Thoracic aorta (tissue), 2 donors: ENCODE results near the gene SLCO2A1. TPM values are rescaled to one million over a fixed set of nuclear protein-coding genes. Genes with fewer than 3 reads are reported as not detected.

Source experiments
- ATAC-seq: fragments of 150-250 bp; one replicate; pipeline ENCODE4 v1.8.0; 2017; ENCODE audit warnings: low read depth; ENCODE audit not compliant: insufficient number of reproducible peaks, low FRiP score
- DNase-seq: peaks from one replicate; pipeline ENCODE4 v3.0.0-alpha.2; 2020; ENCODE audit warnings: low spot score
- H3K27ac ChIP-seq, 2 donors: fragments of 200-600 bp; sonication (generic); 1 replicate in 1 of 2; 2 replicates in 1 of 2; pipeline ENCODE4 v1.5.1; 2016; ENCODE audit warnings: mild to moderate bottlenecking in 2 of 2, moderate library complexity in 2 of 2
- H3K27me3 ChIP-seq: fragments of 200-600 bp; sonication (generic); replicated peaks from 2 replicates; pipeline ENCODE4 v1.6.0; 2016; ENCODE audit warnings: mild to moderate bottlenecking; ENCODE audit not compliant: insufficient read depth
- H3K36me3 ChIP-seq: fragments of 200-600 bp; sonication (generic); one replicate; pipeline ENCODE4 v1.5.1; 2016
- H3K4me1 ChIP-seq, 2 donors: fragments of 200-600 bp; sonication (generic); 1 replicate in 1 of 2; 2 replicates in 1 of 2; pipeline versions ENCODE4 v1.5.1 to v1.6.0; 2016; ENCODE audit warnings: low read depth in 2 of 2, mild to moderate bottlenecking in 1 of 2; ENCODE audit not compliant: control insufficient read depth in 1 of 2
- H3K4me3 ChIP-seq: fragments of 200-600 bp; sonication (generic); 2 replicates; pipeline ENCODE4 v1.5.1; 2016; ENCODE audit warnings: mild to moderate bottlenecking
- H3K9me3 ChIP-seq: fragments of 200-600 bp; sonication (generic); 2 replicates; pipeline ENCODE4 v1.5.1; 2016
- CTCF ChIP-seq: fragments of 200-600 bp; sonication (generic); IDR thresholded peaks from one replicate; pipeline ENCODE4 v1.5.1; 2019; ENCODE audit warnings: antibody characterized with exemption
- total RNA-seq, 2 donors: library from RNA; depleted of rRNA; stranded (reverse); fragments of >200 nt; gene quantifications; one replicate each; pipeline versions ENCODE4 v1.1.0 to v1.2.3, GENCODE V29; 2016

Gene SLCO2A1
- total RNA-seq, 2 donors from 2014 or later: 7.9 to 115 TPM

- ATAC-seq (no peak), DNase-seq (no peak)
- H3K4me3 ChIP-seq: no peak overlapping the region
- no peak overlapping the region for H3K27ac ChIP-seq
- H3K27me3 ChIP-seq: no peaks in the 10 kb centered on the region
- no peaks in the 10 kb centered on the region for H3K36me3 ChIP-seq
- no peak for TF ChIP-seq CTCF
- H3K9me3 ChIP-seq: no peaks in the 10 kb centered on the region
- no peaks in the 10 kb centered on the region for H3K4me1 ChIP-seq
Measured at GRCh38 chr3:133884887-133885711, 144.6 kb downstream of the SLCO2A1 start.

- Histone ChIP-seq H3K4me1 (no peaks in the 10 kb centered on the region), H3K27ac (no peak overlapping the region), H3K36me3 (no peaks in the 10 kb centered on the region), H3K4me3 (no peak overlapping the region), H3K9me3 (no peaks in the 10 kb centered on the region), H3K27me3 (no peaks in the 10 kb centered on the region)
- ATAC-seq: no peak
- no peak for TF ChIP-seq CTCF
- DNase-seq: no peak
Measured at GRCh38 chr3:133884054-133884886, 145.5 kb downstream of the SLCO2A1 start.

- H3K4me3 ChIP-seq: no peak overlapping the region
- H3K36me3 ChIP-seq: no peaks in the 10 kb centered on the region
- DNase-seq: no peak
- H3K4me1 ChIP-seq: no peaks in the 10 kb centered on the region
- ATAC-seq: no peak
- TF ChIP-seq CTCF: no peak
- H3K27ac ChIP-seq: no peak overlapping the region
- H3K9me3 ChIP-seq: no peaks in the 10 kb centered on the region
- H3K27me3 ChIP-seq: no peaks in the 10 kb centered on the region
Measured at GRCh38 chr3:133883641-133884040, 146.1 kb downstream of the SLCO2A1 start.

GRCh38 chr3:133882986-133883586 is 146.6 kb downstream of the SLCO2A1 start:
- Histone ChIP-seq H3K4me1 (no peaks in the 10 kb centered on the region), H3K27ac (no peak overlapping the region), H3K27me3 (no peaks in the 10 kb centered on the region), H3K4me3 (no peak overlapping the region), H3K9me3 (no peaks in the 10 kb centered on the region), H3K36me3 (no peaks in the 10 kb centered on the region)
- no peak for TF ChIP-seq CTCF
- ATAC-seq: no peak
- DNase-seq: no peak
